ENCODE results near the gene SHROOM1.

GRCh38 chr5:132791026-132791425 is 39.4 kb downstream of the SHROOM1 start:
- TF ChIP-seq CTCF (IDR thresholded peaks at IDR 0.05; ENCODE audit: low read depth, low read length) (no peak), POLR2A (IDR thresholded peaks at IDR 0.05; ENCODE audit: extremely low read depth, insufficient read length) (no peak), MAX (IDR thresholded peaks at IDR 0.05; ENCODE audit: low read depth, low read length) (no peak)
